K562 (cell line): ENCODE measurements around the gene NEDD1. TPM values are rescaled to one million over a fixed set of nuclear protein-coding genes. Genes with fewer than 3 reads are reported as not detected.

Source experiments
- ESRRB ChIP-seq: fragments of 250-450 bp; sonication (Bioruptor Pico); IDR thresholded peaks from 2 replicates; pipeline ENCODE4 v1.5.0; 2020; ENCODE audit warnings: mild to moderate bottlenecking, moderate library complexity, borderline replicate concordance
- HMG20A ChIP-seq: fragments of 450-650 bp; formaldehyde crosslinking; conservative IDR thresholded peaks from 2 replicates; pipeline ENCODE4 v1.4.0; 2020; ENCODE audit warnings: mild to moderate bottlenecking, mixed read lengths
- RFX7 ChIP-seq: fragments of 250-450 bp; sonication (Bioruptor Pico); IDR thresholded peaks from 2 replicates; pipeline ENCODE4 v1.5.1; 2021; ENCODE audit warnings: mild to moderate bottlenecking
- SP2 ChIP-seq: IDR thresholded peaks from 2 replicates; pipeline ENCODE4 v1.6.1; 2011; ENCODE audit warnings: mild to moderate bottlenecking, low read depth, low read length, moderate library complexity; ENCODE audit not compliant: poor library complexity, severe bottlenecking; ENCODE audit errors: extremely low read depth
- STAT5B ChIP-seq: fragments of 250-450 bp; sonication (Bioruptor Pico); IDR thresholded peaks from 2 replicates; pipeline ENCODE4 v1.8.0; 2021; ENCODE audit warnings: mild to moderate bottlenecking, inconsistent platforms
- ZBTB8A ChIP-seq: fragments of 450-650 bp; IDR thresholded peaks from 2 replicates; pipeline ENCODE4 v1.6.1; 2018; ENCODE audit warnings: mild to moderate bottlenecking, moderate library complexity; ENCODE audit not compliant: partially characterized antibody
- ZNF24 ChIP-seq: fragments of 450-650 bp; IDR thresholded peaks from 2 replicates; pipeline ENCODE4 v1.6.1; 2016
- ZNF717 ChIP-seq: fragments of 250-450 bp; sonication (Bioruptor Pico); IDR thresholded peaks from 2 replicates; pipeline ENCODE4 v1.5.0; 2021
- polyA plus RNA-seq, 8 experiments: library from polyadenylated mRNA; depleted of rRNA in 4 of 8; stranded (reverse) in 5 of 8; unstranded in 3 of 8; fragments of >200 nt; fragmentation: Nextera tagmentation in 2 of 8; fragmentation: Illumina TruSeq in 1 of 8; extraction: Ambion mirVana in 2 of 8; extraction: Trizol in 1 of 8; gene quantifications; 2 replicates each; pipeline versions ENCODE4 v1.2.1 to v1.2.3, GENCODE V29; 2011 to 2014; ENCODE audit warnings: inconsistent platforms in 1 of 8, missing spikeins in 1 of 8
- total RNA-seq, 7 experiments: library from RNA; depleted of rRNA in 6 of 7; stranded (reverse); fragments of >200 nt in 6 of 7; fragmentation: Illumina TruSeq in 2 of 7; extraction: Trizol in 2 of 7; gene quantifications; 2 replicates each; pipeline versions ENCODE4 v1.2.1 to v1.2.3, GENCODE V29; 2011 to 2021; ENCODE audit warnings: low replicate concordance in 1 of 7
- TF ChIP-seq, protein P1 (sequence below), 3 experiments: fragments of 200-800 bp in 1 of 3; fragments of 250-450 bp in 1 of 3; fragments of 450-650 bp in 1 of 3; sonication (Bioruptor Pico) in 1 of 3; sonication (Bioruptor generic) in 1 of 3; formaldehyde crosslinking in 1 of 3; IDR thresholded peaks; 2 replicates each; pipeline versions ENCODE4 v1.6.1 to v1.8.0; 2016 to 2022; ENCODE audit warnings: mild to moderate bottlenecking in 2 of 3, missing genetic modification characterization in 2 of 3, missing compliant biosample characterization in 1 of 3, moderate library complexity in 1 of 3
- TF ChIP-seq, protein P2 (sequence below): fragments of 450-650 bp; formaldehyde crosslinking; conservative IDR thresholded peaks from 2 replicates; pipeline ENCODE4 v1.4.0; 2022; ENCODE audit warnings: mild to moderate bottlenecking, missing genetic modification characterization
- TF ChIP-seq, protein P3 (sequence below), 2 experiments: fragments of 450-650 bp; formaldehyde crosslinking in 1 of 2; IDR thresholded peaks; 2 replicates each; pipeline versions ENCODE4 v1.4.0 to v1.6.1; 2014 to 2020; ENCODE audit warnings: mild to moderate bottlenecking in 2 of 2, borderline replicate concordance in 1 of 2, low read depth in 1 of 2

NEDD1 gene
- total and polyA plus RNA-seq, 9 of the 15 experiments (the other 6 are each of a cell fraction or from before 2014, with no cell fraction given), result 7.5 to 29.3 (median 14.8) TPM

DNA sequence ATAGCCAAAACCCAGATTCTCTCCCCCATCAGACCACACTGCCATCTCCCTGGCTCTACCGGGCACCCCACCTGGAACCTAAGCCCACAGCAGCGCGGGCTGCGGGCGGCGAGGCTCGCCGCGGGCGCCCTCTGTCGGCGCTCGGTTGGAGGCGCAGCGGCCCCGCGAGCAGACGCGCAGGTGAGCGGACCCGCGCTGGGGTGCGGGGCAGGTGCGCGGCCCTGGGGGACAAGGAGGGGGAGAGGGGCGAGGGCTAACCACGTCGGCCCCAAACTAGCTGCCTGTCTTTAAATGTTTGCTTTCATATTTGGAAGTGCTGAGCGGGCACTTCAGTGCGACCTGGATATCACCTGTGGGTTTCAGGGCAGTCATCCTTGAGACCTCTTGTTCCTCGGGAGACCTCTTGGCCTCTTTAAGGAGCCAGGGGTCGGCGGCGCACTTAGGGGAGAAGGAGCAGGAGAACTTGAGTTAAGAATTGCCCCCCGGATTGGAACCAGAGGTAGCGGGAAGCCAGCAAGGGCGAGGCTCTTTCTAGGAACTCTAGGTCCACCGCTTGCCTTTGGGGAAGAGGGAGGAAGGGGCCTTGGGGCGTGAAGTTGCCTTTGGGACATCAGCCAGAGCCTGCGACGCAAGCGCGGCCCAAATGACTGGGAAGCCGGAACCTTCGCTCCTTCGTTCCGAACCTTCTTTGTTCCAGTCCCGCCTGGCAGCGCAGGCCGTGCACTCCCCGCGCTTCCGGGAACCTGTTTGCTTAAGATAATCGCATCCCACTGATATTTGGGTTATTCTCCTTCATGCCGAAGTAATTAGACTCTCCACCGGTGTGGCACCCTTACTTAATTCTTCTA is 78.7 kb downstream of the NEDD1 start (continued):
- TF ChIP-seq ZBTB8A, result no peak
- TF ChIP-seq, protein P1, sequence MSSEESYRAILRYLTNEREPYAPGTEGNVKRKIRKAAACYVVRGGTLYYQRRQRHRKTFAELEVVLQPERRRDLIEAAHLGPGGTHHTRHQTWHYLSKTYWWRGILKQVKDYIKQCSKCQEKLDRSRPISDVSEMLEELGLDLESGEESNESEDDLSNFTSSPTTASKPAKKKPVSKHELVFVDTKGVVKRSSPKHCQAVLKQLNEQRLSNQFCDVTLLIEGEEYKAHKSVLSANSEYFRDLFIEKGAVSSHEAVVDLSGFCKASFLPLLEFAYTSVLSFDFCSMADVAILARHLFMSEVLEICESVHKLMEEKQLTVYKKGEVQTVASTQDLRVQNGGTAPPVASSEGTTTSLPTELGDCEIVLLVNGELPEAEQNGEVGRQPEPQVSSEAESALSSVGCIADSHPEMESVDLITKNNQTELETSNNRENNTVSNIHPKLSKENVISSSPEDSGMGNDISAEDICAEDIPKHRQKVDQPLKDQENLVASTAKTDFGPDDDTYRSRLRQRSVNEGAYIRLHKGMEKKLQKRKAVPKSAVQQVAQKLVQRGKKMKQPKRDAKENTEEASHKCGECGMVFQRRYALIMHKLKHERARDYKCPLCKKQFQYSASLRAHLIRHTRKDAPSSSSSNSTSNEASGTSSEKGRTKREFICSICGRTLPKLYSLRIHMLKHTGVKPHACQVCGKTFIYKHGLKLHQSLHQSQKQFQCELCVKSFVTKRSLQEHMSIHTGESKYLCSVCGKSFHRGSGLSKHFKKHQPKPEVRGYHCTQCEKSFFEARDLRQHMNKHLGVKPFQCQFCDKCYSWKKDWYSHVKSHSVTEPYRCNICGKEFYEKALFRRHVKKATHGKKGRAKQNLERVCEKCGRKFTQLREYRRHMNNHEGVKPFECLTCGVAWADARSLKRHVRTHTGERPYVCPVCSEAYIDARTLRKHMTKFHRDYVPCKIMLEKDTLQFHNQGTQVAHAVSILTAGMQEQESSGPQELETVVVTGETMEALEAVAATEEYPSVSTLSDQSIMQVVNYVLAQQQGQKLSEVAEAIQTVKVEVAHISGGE (CRISPR knock-in tag; IDR thresholded peaks at IDR 0.05), result 0 out of 6 replicates have a peak, but pooled peaks of 1 of the 3 experiments have one; percentile 30
- TF ChIP-seq, protein P2, sequence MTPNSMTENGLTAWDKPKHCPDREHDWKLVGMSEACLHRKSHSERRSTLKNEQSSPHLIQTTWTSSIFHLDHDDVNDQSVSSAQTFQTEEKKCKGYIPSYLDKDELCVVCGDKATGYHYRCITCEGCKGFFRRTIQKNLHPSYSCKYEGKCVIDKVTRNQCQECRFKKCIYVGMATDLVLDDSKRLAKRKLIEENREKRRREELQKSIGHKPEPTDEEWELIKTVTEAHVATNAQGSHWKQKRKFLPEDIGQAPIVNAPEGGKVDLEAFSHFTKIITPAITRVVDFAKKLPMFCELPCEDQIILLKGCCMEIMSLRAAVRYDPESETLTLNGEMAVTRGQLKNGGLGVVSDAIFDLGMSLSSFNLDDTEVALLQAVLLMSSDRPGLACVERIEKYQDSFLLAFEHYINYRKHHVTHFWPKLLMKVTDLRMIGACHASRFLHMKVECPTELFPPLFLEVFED (CRISPR knock-in tag), result no peak
- no peak for TF ChIP-seq STAT5B (CRISPR knock-in tag)
- no peak for TF ChIP-seq RFX7 (CRISPR knock-in tag)
- TF ChIP-seq, protein P3, sequence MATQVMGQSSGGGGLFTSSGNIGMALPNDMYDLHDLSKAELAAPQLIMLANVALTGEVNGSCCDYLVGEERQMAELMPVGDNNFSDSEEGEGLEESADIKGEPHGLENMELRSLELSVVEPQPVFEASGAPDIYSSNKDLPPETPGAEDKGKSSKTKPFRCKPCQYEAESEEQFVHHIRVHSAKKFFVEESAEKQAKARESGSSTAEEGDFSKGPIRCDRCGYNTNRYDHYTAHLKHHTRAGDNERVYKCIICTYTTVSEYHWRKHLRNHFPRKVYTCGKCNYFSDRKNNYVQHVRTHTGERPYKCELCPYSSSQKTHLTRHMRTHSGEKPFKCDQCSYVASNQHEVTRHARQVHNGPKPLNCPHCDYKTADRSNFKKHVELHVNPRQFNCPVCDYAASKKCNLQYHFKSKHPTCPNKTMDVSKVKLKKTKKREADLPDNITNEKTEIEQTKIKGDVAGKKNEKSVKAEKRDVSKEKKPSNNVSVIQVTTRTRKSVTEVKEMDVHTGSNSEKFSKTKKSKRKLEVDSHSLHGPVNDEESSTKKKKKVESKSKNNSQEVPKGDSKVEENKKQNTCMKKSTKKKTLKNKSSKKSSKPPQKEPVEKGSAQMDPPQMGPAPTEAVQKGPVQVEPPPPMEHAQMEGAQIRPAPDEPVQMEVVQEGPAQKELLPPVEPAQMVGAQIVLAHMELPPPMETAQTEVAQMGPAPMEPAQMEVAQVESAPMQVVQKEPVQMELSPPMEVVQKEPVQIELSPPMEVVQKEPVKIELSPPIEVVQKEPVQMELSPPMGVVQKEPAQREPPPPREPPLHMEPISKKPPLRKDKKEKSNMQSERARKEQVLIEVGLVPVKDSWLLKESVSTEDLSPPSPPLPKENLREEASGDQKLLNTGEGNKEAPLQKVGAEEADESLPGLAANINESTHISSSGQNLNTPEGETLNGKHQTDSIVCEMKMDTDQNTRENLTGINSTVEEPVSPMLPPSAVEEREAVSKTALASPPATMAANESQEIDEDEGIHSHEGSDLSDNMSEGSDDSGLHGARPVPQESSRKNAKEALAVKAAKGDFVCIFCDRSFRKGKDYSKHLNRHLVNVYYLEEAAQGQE (IDR thresholded peaks at IDR 0.05; ENCODE audit: borderline replicate concordance), result peak; percentile 57
- TF ChIP-seq, protein P3 (CRISPR knock-in tag; IDR thresholded peaks at IDR 0.05; ENCODE audit: low read depth), result no peak
- peak; percentile 85 for TF ChIP-seq ZNF24
- TF ChIP-seq ESRRB (CRISPR knock-in tag), result no peak
- no peak for TF ChIP-seq SP2
- no peak for TF ChIP-seq ZNF717 (CRISPR knock-in tag)
- TF ChIP-seq HMG20A (CRISPR knock-in tag), result no peak
